IPS-11a (cell line): ENCODE results near the gene MYEF2.

Experiments used
- H3K4me3 ChIP-seq: one replicate; pipeline ENCODE4 v1.5.1; 2013; ENCODE audit warnings: low read depth, low read length, control low read depth

The MYEF2 gene

GRCh38 chr15:48090115-48090514 is 88.0 kb downstream of the MYEF2 start:
- H3K4me3 ChIP-seq, result no peak overlapping the region

- H3K4me3 ChIP-seq, result no peak overlapping the region
Observed at GRCh38 chr15:48089702-48090101, 88.4 kb downstream of the MYEF2 start.

- H3K4me3 ChIP-seq, result no peak overlapping the region
Observed at GRCh38 chr15:48087844-48088243, 90.3 kb downstream of the MYEF2 start.

- H3K4me3 ChIP-seq, result no peak overlapping the region
Observed at GRCh38 chr15:48086576-48086975, 91.5 kb downstream of the MYEF2 start.

GRCh38 chr15:48086133-48086532 is 92.0 kb downstream of the MYEF2 start:
- no peak overlapping the region for H3K4me3 ChIP-seq

- no peak overlapping the region for H3K4me3 ChIP-seq
Observed at GRCh38 chr15:48085591-48085930, 92.5 kb downstream of the MYEF2 start.

- no peak overlapping the region for H3K4me3 ChIP-seq
Observed at GRCh38 chr15:48084759-48085590, 93.1 kb downstream of the MYEF2 start.
